ENCODE results near the gene LYSMD2. TPM values are rescaled to one million over a fixed set of nuclear protein-coding genes. Genes with fewer than 3 reads are reported as not detected.
A peak's percentile ranks its signal among the peaks of the same experiment; 100 is the strongest.

The LYSMD2 gene
- total RNA-seq, 1 experiment from 2014 or later, result 6.0 TPM

DNA sequence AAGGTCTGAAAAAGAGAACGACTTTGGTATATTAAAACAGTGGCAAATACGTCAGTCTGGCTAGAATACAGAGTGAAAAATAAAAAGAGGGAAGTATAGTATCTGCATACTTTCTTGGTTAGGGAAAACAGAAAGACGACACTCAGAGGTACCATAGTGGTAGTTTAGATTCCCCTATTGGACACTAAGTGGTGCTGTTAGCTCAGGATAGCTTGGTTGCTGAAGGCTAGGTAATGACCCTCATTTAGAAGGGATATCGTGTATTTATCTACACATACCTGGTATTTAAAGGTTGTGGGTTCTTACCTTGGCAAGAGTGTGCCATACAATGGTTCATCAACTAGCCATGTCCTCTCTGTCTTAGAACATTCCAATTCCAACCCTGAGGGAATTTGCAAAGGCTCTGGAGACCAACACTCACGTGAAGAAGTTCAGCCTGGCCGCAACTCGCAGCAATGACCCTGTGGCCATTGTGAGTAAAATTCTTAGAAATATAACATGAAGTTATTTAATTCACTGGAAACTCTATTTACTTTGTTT is 45.0 kb upstream of the LYSMD2 start:
- H3K4me1 ChIP-seq (ENCODE audit: insufficient read depth, low read length), result peaks cover 17% of the 10 kb centered on the region
- peak; percentile 45; the same call in 1 of the 2 replicates for ATAC-seq
- DNase-seq, result peak; percentile 50
- no TSS peak for BruUV-seq (replicated peaks)
- no peaks in the 10 kb centered on the region for H4K20me1 ChIP-seq (ENCODE audit: low read length)
- no peaks in the 10 kb centered on the region for H3K27me3 ChIP-seq (ENCODE audit: low read length)
- H3K36me3 ChIP-seq (ENCODE audit: low read depth, low read length), result no peaks in the 10 kb centered on the region
- no peaks in the 10 kb centered on the region for H3K9me3 ChIP-seq (ENCODE audit: low read length)
- no peaks in the 10 kb centered on the region for H3F3A ChIP-seq (ENCODE audit: low read length, unreplicated experiment)
- H3K4me3 ChIP-seq (ENCODE audit: low read length), result no peak overlapping the region
- H3K27ac ChIP-seq (ENCODE audit: low read length), result no peak overlapping the region
- H2AFZ ChIP-seq (ENCODE audit: low read length), result no peak overlapping the region
- TF ChIP-seq EZH2 (IDR thresholded peaks at IDR 0.05; ENCODE audit: low read length, unreplicated experiment), result no peak
- TF ChIP-seq, protein P1, sequence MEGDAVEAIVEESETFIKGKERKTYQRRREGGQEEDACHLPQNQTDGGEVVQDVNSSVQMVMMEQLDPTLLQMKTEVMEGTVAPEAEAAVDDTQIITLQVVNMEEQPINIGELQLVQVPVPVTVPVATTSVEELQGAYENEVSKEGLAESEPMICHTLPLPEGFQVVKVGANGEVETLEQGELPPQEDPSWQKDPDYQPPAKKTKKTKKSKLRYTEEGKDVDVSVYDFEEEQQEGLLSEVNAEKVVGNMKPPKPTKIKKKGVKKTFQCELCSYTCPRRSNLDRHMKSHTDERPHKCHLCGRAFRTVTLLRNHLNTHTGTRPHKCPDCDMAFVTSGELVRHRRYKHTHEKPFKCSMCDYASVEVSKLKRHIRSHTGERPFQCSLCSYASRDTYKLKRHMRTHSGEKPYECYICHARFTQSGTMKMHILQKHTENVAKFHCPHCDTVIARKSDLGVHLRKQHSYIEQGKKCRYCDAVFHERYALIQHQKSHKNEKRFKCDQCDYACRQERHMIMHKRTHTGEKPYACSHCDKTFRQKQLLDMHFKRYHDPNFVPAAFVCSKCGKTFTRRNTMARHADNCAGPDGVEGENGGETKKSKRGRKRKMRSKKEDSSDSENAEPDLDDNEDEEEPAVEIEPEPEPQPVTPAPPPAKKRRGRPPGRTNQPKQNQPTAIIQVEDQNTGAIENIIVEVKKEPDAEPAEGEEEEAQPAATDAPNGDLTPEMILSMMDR (conservative IDR thresholded peaks at IDR 0.05; ENCODE audit: low read depth, low read length), result peak; percentile 64
- intact Hi-C loops (cut with micrococcal nuclease), result loop anchor here (5.0 kb wide), 1 partner anchor 125 kb away; no protein-coding TSS in a partner anchor
- H3K4me2 ChIP-seq (ENCODE audit: low read length), result no peak overlapping the region
- CTCF ChIA-PET, result no interaction called here
- H3K9ac ChIP-seq (ENCODE audit: low read length), result no peak overlapping the region
- no peaks in the 10 kb centered on the region for H3K9me2 ChIP-seq (replicated peaks; ENCODE audit: low read length)
- no peaks in the 10 kb centered on the region for H3K79me2 ChIP-seq (ENCODE audit: low read length)
- POLR2A ChIA-PET (ENCODE audit: unreplicated experiment), result no interaction called here

DNA sequence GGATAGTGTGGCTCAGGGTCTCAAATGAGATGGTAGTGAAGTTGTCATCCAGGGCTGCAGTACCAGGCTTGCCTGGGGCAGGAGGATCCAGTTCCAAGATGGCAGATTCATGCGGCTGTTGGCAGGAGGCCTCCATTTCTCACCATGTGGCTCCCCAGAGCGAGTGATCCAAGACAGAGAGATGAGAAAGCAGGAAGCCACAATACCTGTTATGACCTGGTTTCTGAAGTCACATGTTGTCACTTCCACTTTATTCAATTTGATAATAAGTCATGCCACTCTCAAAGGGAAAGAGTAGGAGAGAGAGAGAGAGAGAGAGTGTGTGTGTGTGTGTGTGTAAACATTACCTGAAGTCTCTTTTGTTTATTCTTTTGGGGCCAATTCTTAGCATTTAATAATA is 44.1 kb upstream of the LYSMD2 start:
- no peak overlapping the region for H3K4me3 ChIP-seq (ENCODE audit: low read length)
- no peaks in the 10 kb centered on the region for H3K36me3 ChIP-seq (ENCODE audit: low read depth, low read length)
- no peak overlapping the region for H2AFZ ChIP-seq (ENCODE audit: low read length)
- H3K4me2 ChIP-seq (ENCODE audit: low read length), result no peak overlapping the region
- no peaks in the 10 kb centered on the region for H4K20me1 ChIP-seq (ENCODE audit: low read length)
- no TSS peak for BruUV-seq (replicated peaks)
- no peak for TF ChIP-seq EZH2 (IDR thresholded peaks at IDR 0.05; ENCODE audit: low read length, unreplicated experiment)
- no peak for TF ChIP-seq EZH2phosphoT487 (IDR thresholded peaks at IDR 0.05; ENCODE audit: borderline replicate concordance, low read length)
- TF ChIP-seq, protein P1 (conservative IDR thresholded peaks at IDR 0.05; ENCODE audit: low read depth, low read length), result no peak
- DNase-seq (no peak), ATAC-seq (no peak)
- no peak overlapping the region for H3K27ac ChIP-seq (ENCODE audit: low read length)
- H3F3A ChIP-seq (ENCODE audit: low read length, unreplicated experiment), result no peaks in the 10 kb centered on the region
- H3K4me1 ChIP-seq (ENCODE audit: insufficient read depth, low read length), result peaks cover 12% of the 10 kb centered on the region
- POLR2A ChIA-PET (ENCODE audit: unreplicated experiment), result no interaction called here
- H3K79me2 ChIP-seq (ENCODE audit: low read length), result no peaks in the 10 kb centered on the region
- H3K9me2 ChIP-seq (replicated peaks; ENCODE audit: low read length), result no peaks in the 10 kb centered on the region
- CTCF ChIA-PET, result no interaction called here
- intact Hi-C loops (cut with micrococcal nuclease), result loop anchor here (5.0 kb wide), 1 partner anchor 126 kb away; no protein-coding TSS in a partner anchor
- no peak overlapping the region for H3K9ac ChIP-seq (ENCODE audit: low read length)
- no peaks in the 10 kb centered on the region for H3K9me3 ChIP-seq (ENCODE audit: low read length)
- H3K27me3 ChIP-seq (ENCODE audit: low read length), result no peaks in the 10 kb centered on the region

DNA sequence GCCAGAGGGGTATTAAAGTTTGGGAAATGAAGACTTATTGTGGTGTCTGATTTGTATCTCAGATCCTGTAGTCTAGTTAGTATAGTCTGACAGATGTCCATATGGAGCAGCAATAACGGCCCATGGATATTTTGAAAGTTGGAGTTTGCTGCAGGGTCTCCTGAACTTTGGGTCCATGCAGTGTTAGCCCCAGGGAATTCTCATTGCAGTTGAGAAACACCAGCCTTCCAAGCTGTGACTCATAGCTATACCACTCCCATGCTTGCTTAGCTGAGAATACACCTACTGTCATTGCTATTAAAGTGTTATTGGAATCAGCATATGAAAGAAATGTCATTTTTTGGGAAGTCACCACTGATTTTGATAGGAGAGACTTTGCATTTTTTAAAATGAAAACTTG is 43.2 kb upstream of the LYSMD2 start:
- no TSS peak for BruUV-seq (replicated peaks)
- Histone ChIP-seq H3K4me3 (ENCODE audit: low read length) (no peak overlapping the region), H3K27me3 (ENCODE audit: low read length) (no peaks in the 10 kb centered on the region), H3F3A (ENCODE audit: low read length, unreplicated experiment) (no peaks in the 10 kb centered on the region), H3K9me3 (ENCODE audit: low read length) (no peaks in the 10 kb centered on the region), H3K27ac (ENCODE audit: low read length) (no peak overlapping the region), H3K79me2 (ENCODE audit: low read length) (no peaks in the 10 kb centered on the region), H3K36me3 (ENCODE audit: low read depth, low read length) (no peaks in the 10 kb centered on the region), H4K20me1 (ENCODE audit: low read length) (no peaks in the 10 kb centered on the region), H3K9me2 (replicated peaks; ENCODE audit: low read length) (no peaks in the 10 kb centered on the region), H3K4me2 (ENCODE audit: low read length) (no peak overlapping the region), H3K4me1 (ENCODE audit: insufficient read depth, low read length) (peaks cover 12% of the 10 kb centered on the region), H3K9ac (ENCODE audit: low read length) (no peak overlapping the region), H2AFZ (ENCODE audit: low read length) (no peak overlapping the region)
- CTCF ChIA-PET, result interaction anchor here (0.7 kb wide), 1 partner anchor 32 kb away, joined by 3 read pairs; no protein-coding TSS in a partner anchor
- ATAC-seq (peak; percentile 84), DNase-seq (peak; percentile 65)
- POLR2A ChIA-PET (ENCODE audit: unreplicated experiment), result no interaction called here
- intact Hi-C loops (cut with micrococcal nuclease), result loop anchor here (5.0 kb wide), 1 partner anchor 127 kb away; no protein-coding TSS in a partner anchor
- TF ChIP-seq EZH2 (IDR thresholded peaks at IDR 0.05; ENCODE audit: low read length, unreplicated experiment) (no peak), EZH2phosphoT487 (IDR thresholded peaks at IDR 0.05; ENCODE audit: borderline replicate concordance, low read length) (no peak)
- TF ChIP-seq, protein P1 (conservative IDR thresholded peaks at IDR 0.05; ENCODE audit: low read depth, low read length), result no peak
